ENCODE results near the gene CDH23. TPM values are rescaled to one million over a fixed set of nuclear protein-coding genes. Genes with fewer than 3 reads are reported as not detected.

CDH23 gene
- total and polyA plus RNA-seq, 10 of the 15 experiments (the other 5 are each of a cell fraction or from before 2014, with no cell fraction given) = 0.09 to 0.40 (median 0.15) TPM; not detected in 1

DNA sequence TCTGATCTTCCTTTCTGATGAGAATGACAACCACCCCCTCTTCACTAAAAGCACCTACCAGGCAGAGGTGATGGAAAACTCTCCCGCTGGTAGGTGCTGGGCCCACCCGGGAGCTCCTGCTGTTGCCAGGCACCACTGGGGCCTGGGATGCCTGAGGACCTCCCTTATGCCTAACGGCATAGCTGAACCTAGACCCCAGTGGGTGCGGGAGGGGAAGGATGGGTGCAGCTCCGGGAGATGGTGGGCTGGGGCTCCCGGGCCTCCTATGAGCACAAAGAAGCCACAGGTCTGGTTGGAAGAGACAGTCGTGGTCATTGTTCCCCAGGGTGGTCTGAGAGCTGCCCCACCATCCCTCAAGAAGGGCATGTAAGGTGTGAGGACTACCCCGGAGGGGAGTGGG lies 392.2 kb downstream of the CDH23 start (continued):
- no peak for TF ChIP-seq RAD21 (IDR thresholded peaks at IDR 0.05; ENCODE audit: insufficient read depth, low read depth, low read length)
- TF ChIP-seq, protein P1, sequence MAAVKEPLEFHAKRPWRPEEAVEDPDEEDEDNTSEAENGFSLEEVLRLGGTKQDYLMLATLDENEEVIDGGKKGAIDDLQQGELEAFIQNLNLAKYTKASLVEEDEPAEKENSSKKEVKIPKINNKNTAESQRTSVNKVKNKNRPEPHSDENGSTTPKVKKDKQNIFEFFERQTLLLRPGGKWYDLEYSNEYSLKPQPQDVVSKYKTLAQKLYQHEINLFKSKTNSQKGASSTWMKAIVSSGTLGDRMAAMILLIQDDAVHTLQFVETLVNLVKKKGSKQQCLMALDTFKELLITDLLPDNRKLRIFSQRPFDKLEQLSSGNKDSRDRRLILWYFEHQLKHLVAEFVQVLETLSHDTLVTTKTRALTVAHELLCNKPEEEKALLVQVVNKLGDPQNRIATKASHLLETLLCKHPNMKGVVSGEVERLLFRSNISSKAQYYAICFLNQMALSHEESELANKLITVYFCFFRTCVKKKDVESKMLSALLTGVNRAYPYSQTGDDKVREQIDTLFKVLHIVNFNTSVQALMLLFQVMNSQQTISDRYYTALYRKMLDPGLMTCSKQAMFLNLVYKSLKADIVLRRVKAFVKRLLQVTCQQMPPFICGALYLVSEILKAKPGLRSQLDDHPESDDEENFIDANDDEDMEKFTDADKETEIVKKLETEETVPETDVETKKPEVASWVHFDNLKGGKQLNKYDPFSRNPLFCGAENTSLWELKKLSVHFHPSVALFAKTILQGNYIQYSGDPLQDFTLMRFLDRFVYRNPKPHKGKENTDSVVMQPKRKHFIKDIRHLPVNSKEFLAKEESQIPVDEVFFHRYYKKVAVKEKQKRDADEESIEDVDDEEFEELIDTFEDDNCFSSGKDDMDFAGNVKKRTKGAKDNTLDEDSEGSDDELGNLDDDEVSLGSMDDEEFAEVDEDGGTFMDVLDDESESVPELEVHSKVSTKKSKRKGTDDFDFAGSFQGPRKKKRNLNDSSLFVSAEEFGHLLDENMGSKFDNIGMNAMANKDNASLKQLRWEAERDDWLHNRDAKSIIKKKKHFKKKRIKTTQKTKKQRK (IDR thresholded peaks at IDR 0.05; ENCODE audit: low read depth, low read length) = no peak
- TF ChIP-seq, protein P2, sequence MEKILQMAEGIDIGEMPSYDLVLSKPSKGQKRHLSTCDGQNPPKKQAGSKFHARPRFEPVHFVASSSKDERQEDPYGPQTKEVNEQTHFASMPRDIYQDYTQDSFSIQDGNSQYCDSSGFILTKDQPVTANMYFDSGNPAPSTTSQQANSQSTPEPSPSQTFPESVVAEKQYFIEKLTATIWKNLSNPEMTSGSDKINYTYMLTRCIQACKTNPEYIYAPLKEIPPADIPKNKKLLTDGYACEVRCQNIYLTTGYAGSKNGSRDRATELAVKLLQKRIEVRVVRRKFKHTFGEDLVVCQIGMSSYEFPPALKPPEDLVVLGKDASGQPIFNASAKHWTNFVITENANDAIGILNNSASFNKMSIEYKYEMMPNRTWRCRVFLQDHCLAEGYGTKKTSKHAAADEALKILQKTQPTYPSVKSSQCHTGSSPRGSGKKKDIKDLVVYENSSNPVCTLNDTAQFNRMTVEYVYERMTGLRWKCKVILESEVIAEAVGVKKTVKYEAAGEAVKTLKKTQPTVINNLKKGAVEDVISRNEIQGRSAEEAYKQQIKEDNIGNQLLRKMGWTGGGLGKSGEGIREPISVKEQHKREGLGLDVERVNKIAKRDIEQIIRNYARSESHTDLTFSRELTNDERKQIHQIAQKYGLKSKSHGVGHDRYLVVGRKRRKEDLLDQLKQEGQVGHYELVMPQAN (conservative IDR thresholded peaks at IDR 0.05) = no peak
- TF ChIP-seq RB1 (IDR thresholded peaks at IDR 0.05; ENCODE audit: borderline replicate concordance) = no peak
- no peak for TF ChIP-seq SP1 (IDR thresholded peaks at IDR 0.05; ENCODE audit: low read depth, low read length)
- no peak for TF ChIP-seq TCF7 (IDR thresholded peaks at IDR 0.05; ENCODE audit: borderline replicate concordance)

DNA sequence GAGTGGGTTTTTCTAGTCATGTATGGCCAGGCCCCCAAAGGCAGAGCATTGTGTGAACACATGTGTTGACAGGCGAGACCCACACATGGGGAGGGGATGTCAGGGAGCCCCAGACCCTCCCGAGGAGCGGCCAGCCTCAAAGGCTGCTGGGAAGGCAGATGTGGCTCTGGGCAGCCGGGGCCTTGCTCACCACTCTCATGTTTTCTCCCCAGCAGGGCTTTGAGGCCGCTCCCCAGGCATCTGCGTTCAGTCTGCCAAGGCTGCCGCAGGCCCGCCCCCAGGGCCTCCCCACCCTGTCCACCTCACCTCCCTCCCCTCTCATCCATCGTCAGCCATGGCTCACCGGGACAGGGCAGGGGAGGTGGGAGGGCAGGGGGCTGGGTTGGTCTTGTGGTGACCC lies 393.2 kb downstream of the CDH23 start:
- Histone ChIP-seq H4K20me1 (ENCODE audit: control insufficient read depth, insufficient read depth) (no peaks in the 10 kb centered on the region), H3K79me2 (ENCODE audit: control insufficient read depth, insufficient read depth, low read length) (no peaks in the 10 kb centered on the region), H3K4me2 (ENCODE audit: control insufficient read depth, insufficient read depth) (no peak overlapping the region), H3K27ac (ENCODE audit: control insufficient read depth, insufficient read depth) (no peak overlapping the region), H3K9me3 (replicated peaks; ENCODE audit: control insufficient read depth, insufficient read depth, low read length) (no peaks in the 10 kb centered on the region; the same call in 2 of the 3 replicates), H3K9ac (ENCODE audit: control insufficient read depth, insufficient read depth, low read length) (no peak overlapping the region), H3K36me3 (ENCODE audit: control insufficient read depth in 2 of 2, insufficient read depth in 2 of 2, low read length in 1 of 2) (no peaks in the 10 kb centered on the region), H3K4me3 (no peak overlapping the region), H3K27me3 (replicated peaks in 1 of 2; ENCODE audit: control insufficient read depth in 2 of 2, insufficient read depth in 2 of 2, low read length in 1 of 2) (no peaks in the 10 kb centered on the region; a peak in 1 of 4 replicates), H2AFZ (ENCODE audit: control insufficient read depth, low read depth, low read length) (no peak overlapping the region), H3K4me1 (ENCODE audit: control insufficient read depth, insufficient read depth, low read length) (peaks cover 10% of the 10 kb centered on the region)
- ATAC-seq (no peak), FAIRE-seq (no peak), DNase-seq (ENCODE audit: low read depth, low spot score) (no peak)
- intact Hi-C loops (cut with micrococcal nuclease; ENCODE audit: unreplicated experiment) (no loop called here), in situ Hi-C loops (cut with MboI) (no loop called here)
- ChIA-PET RAD21 (ENCODE audit: unreplicated experiment) (no interaction called here), CTCF (no interaction called here), POLR2A (no interaction called here), SMC1A (ENCODE audit: uncharacterized antibody, unreplicated experiment) (no interaction called here)
- WGBS (ENCODE audit: insufficient coverage, insufficient replicate concordance, low lambda C conversion rate, missing lambda C conversion rate) = 80% methylated on average over 6 of the region's 10 CpGs
- no TSS peak for BruUV-seq (replicated peaks)
- TF ChIP-seq FOXM1 (IDR thresholded peaks at IDR 0.05; ENCODE audit: low read depth, low read length) (no peak), GATAD2B (conservative IDR thresholded peaks at IDR 0.05; ENCODE audit: low read depth) (no peak), CREB1 (IDR thresholded peaks at IDR 0.05; ENCODE audit: low read depth) (no peak), HDAC2 (IDR thresholded peaks at IDR 0.05) (no peak), BCLAF1 (IDR thresholded peaks at IDR 0.05) (no peak), CHD4 (IDR thresholded peaks at IDR 0.05) (no peak), ESRRA (IDR thresholded peaks at IDR 0.05; ENCODE audit: low read length) (no peak), NFXL1 (IDR thresholded peaks at IDR 0.05; ENCODE audit: borderline replicate concordance) (no peak), STAT1 (conservative IDR thresholded peaks at IDR 0.05) (no peak), ZNF24 (IDR thresholded peaks at IDR 0.05) (no peak), RCOR1 (conservative IDR thresholded peaks at IDR 0.05; ENCODE audit: low read depth, low read length) (no peak)

Data from GM12878 (cell line).